NCI-H2107 (cell line): ENCODE measurements around the gene ZNF45.
"Not testable (repeated sequence)": the region's sequence is repeated elsewhere in the genome, so short reads cannot be mapped to it uniquely, and the experiment has no call there.

ENCODE experiments used
- DNase-seq: peaks from one replicate; lab custom pipeline; 2025; lab: John Stamatoyannopoulos, UW

Gene ZNF45

GRCh38 chr19:43913383-43913782 lies 21.7 kb downstream of the ZNF45 start:
- DNase-seq = no peak

GRCh38 chr19:43910884-43911283 lies 24.2 kb downstream of the ZNF45 start:
- DNase-seq = no peak

GRCh38 chr19:43908659-43909058 lies 26.4 kb downstream of the ZNF45 start:
- DNase-seq = no peak

- no peak for DNase-seq
Observed at GRCh38 chr19:43906774-43907173, 28.3 kb downstream of the ZNF45 start.

GRCh38 chr19:43905897-43906296 lies 29.2 kb downstream of the ZNF45 start:
- DNase-seq = no peak

- no peak for DNase-seq
Observed at GRCh38 chr19:43902399-43902798, 32.7 kb downstream of the ZNF45 start.

GRCh38 chr19:43901395-43902390 lies 33.4 kb downstream of the ZNF45 start:
- no peak for DNase-seq

- DNase-seq = no peak
Observed at GRCh38 chr19:43895727-43896308, 39.3 kb downstream of the ZNF45 start.

- DNase-seq = no peak
Observed at GRCh38 chr19:43883864-43884263, 51.2 kb downstream of the ZNF45 start, which contains the start of gene ZNF404. ZNF404 (minus strand) TSS chr19:43883964.

GRCh38 chr19:43880483-43880882 lies 54.6 kb downstream of the ZNF45 start:
- DNase-seq = no peak

GRCh38 chr19:43872547-43873336 lies 62.3 kb downstream of the ZNF45 start:
- DNase-seq = no peak

- not testable (repeated sequence) for DNase-seq
Observed at GRCh38 chr19:43866923-43867322, 68.2 kb downstream of the ZNF45 start.
